T-helper 17 cell (primary cell): Measurements from ENCODE around the gene WDR83. TPM values are rescaled to one million over a fixed set of nuclear protein-coding genes. Genes with fewer than 3 reads are reported as not detected.

ENCODE experiments used
- ATAC-seq: fragments of 150-1000 bp; cut with Tn5 transposase; 2 replicates; pipeline ENCODE4 v1.10.0; 2021; ENCODE audit warnings: mild to moderate bottlenecking, moderate library complexity
- DNase-seq, 3 donors: peaks; one replicate each; pipeline versions ENCODE4 v3.0.0 to v3.0.0-alpha.2; 2020 to 2021
- H3K9me3 ChIP-seq: one replicate; pipeline ENCODE4 v1.7.0; 2013; ENCODE audit warnings: low read length, mild to moderate bottlenecking; ENCODE audit not compliant: control insufficient read depth, poor library complexity, severe bottlenecking
- H3K27ac Mint-ChIP-seq: one replicate; pipeline ENCODE4 v1.8.0; 2022; ENCODE audit warnings: mild to moderate bottlenecking, moderate library complexity, mixed read lengths
- H3K27me3 Mint-ChIP-seq: one replicate; pipeline ENCODE4 v1.8.0; 2022; ENCODE audit warnings: mixed read lengths
- H3K36me3 Mint-ChIP-seq: one replicate; pipeline ENCODE4 v1.8.0; 2022; ENCODE audit warnings: low read depth, mixed read lengths
- H3K4me1 Mint-ChIP-seq: one replicate; pipeline ENCODE4 v1.8.0; 2022; ENCODE audit warnings: mild to moderate bottlenecking, mixed read lengths
- H3K4me3 Mint-ChIP-seq: one replicate; pipeline ENCODE4 v1.8.0; 2022; ENCODE audit warnings: mild to moderate bottlenecking, moderate library complexity, mixed read lengths
- total RNA-seq, 4 donors: library from RNA in 2 of 4; stranded (reverse) in 2 of 4; gene quantifications; one replicate each; pipeline ENCODE4 v1.2.3 and lab custom pipeline; 2022 to 2026

Gene WDR83
- total RNA-seq, 2 donors from 2014 or later = 10.5 to 11.1 TPM

DNA sequence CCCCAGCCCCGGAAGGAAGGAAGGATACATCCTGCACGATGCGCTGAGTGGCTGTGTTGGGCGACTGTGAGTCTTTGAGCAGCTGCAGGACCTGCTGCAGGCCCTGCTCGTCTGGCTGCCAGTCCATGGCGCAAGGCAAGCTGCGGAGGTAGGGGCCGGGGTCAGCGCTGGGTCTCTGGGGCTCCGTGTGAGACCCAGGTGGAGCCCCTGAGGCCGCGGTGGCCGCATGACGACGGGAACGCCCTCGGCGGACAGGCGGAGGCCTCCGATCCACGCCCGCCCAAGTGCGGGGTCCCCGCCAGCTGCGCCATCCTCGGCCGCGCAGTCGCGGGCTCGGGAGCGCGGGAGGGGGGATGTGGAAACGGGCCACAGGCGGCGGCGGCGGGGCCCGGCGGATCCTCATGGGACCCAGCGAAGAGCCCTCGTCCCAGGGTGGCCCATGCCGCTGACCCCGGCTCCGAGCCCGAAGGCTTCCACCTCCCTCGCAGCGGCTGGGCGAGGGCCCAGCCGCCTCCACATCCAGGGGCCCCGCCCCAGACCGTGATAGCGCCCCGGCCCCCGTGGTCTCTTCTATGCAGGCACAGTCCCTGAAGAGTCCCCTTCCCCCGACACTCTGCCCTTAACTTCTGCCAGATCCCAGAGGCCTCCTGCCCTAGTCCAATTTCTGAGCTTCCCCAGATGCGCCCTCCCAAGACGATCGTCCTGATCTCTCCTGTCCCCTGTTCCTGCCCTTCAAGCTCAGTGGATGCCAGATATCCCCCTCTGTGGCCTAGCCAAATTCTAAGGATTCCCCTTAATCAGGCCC lies 54.4 kb downstream of the WDR83 start:
- peaks cover 2% of the 10 kb centered on the region for H3K36me3 Mint-ChIP-seq
- peak overlapping the region; percentile 96 for H3K4me3 Mint-ChIP-seq
- peaks cover 28% of the 10 kb centered on the region for H3K4me1 Mint-ChIP-seq
- DNase-seq (no peak), ATAC-seq (no peak)
- peak overlapping the region; percentile 95 for H3K27ac Mint-ChIP-seq
- no peaks in the 10 kb centered on the region for H3K27me3 Mint-ChIP-seq
- H3K9me3 ChIP-seq = no peaks in the 10 kb centered on the region

DNA sequence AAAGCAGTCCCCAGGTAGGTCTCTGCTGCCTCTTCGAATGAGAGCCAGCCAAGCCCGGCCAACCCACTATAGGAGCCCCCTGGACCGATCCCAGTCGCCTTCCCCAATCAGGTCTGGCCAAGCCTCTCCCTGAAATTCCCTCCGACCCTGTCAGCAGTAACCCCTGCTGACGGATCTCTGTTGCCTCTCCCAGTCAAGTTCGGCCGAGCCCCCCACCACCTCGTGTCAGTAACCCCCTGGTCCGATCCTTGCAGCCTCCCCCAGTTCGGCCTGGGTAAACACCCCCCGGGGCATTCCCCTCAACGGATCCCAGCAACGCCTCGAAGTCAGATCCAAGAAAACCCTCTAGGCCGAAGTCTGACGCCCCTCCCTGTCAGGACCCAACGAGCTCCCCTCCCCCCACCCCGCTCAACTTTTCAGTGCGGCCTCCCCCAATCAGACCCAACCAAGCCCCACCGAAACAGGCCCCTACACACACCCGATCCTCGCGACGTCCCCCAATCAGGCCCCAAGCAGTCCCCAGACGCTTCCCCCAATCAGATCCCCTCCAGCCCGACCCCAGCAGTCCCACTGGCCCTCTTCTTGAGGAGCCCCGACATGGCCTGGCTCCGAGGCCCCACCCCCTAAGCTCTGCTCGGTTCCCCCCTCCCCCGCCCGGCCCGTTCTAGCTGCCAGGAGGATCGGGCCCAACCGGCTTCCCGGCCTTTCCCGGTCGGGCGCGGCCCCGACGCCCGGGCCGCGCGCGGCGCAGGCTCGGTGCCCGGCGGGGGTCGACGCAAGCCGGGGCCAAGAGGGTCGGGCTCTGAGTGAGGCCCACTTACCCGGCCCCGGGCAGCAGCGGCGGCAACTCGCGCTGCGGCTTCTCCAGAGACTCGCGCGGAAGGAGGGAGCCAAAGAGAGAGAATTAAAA lies 55.3 kb downstream of the WDR83 start:
- no peaks in the 10 kb centered on the region for H3K9me3 ChIP-seq
- Mint-ChIP-seq H3K4me3 (peak overlapping the region; percentile 96), H3K36me3 (no peaks in the 10 kb centered on the region), H3K27me3 (no peaks in the 10 kb centered on the region), H3K4me1 (peaks cover 31% of the 10 kb centered on the region), H3K27ac (peak overlapping the region; percentile 95)
- DNase-seq = peak in 2 of 3 donors; percentile 37 to 43
- ATAC-seq = peak; percentile 52

DNA sequence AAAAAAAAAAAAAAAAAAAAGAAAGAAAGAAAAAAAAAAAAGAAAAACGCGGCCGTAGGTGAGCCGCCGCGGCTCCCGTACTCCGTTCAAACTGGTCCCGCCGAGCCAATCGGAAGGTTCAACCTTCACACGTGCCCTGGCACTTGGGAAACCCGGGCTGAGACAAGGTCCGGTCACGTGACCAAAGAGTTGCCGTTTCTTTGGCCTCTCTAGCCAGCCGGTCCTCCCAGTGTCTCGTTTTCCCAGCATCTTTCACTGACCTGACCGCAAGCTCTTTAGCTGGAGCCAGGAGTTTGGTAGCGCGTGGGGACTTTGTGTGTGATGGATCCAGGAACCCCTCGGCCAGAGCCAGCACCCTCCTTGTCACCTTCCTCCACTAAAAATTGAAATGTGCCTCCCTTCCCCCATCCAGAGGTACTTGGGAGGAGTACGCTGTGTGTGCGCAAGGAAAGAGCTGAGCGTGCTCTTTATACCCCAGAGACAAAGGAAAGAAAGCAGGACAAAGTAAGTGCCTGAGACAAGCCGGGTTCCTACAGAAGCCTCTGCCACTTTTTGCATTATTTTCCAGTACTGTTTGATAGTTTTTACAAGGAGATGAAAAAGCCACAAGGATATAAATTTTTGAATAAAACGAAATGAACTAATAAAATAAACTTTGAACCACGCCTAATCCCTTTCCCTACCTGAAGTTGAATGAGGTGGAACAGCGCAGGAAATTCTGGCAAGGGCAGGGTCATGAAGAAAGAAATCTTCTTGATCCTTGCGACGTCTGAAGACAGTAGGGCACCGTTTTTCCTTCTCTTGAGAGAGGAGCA lies 56.2 kb downstream of the WDR83 start:
- Mint-ChIP-seq H3K36me3 (no peaks in the 10 kb centered on the region), H3K4me3 (peak overlapping the region; percentile 96), H3K27ac (peak overlapping the region; percentile 95), H3K4me1 (peaks cover 31% of the 10 kb centered on the region), H3K27me3 (no peaks in the 10 kb centered on the region)
- peak; percentile 86 to 89 (median 86) for DNase-seq
- ATAC-seq = peak; percentile 93
- no peaks in the 10 kb centered on the region for H3K9me3 ChIP-seq

DNA sequence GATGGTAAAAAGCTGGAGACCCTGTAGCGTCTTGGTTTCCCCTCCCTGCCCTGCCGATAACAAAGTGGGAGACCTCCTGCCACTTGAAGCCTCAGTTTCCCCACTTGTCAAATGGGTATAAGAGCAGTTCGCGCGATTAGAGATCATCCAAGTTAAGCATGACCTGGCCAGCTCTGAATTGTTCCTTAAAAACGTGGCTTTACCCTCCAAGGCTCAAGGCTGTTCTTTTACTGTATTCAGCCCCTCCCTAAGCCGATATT lies 56.7 kb downstream of the WDR83 start:
- Mint-ChIP-seq H3K4me3 (peak overlapping the region; percentile 96), H3K27ac (peak overlapping the region; percentile 95), H3K27me3 (no peaks in the 10 kb centered on the region), H3K4me1 (peaks cover 31% of the 10 kb centered on the region), H3K36me3 (no peaks in the 10 kb centered on the region)
- ATAC-seq (no peak), DNase-seq (no peak)
- H3K9me3 ChIP-seq = no peaks in the 10 kb centered on the region

DNA sequence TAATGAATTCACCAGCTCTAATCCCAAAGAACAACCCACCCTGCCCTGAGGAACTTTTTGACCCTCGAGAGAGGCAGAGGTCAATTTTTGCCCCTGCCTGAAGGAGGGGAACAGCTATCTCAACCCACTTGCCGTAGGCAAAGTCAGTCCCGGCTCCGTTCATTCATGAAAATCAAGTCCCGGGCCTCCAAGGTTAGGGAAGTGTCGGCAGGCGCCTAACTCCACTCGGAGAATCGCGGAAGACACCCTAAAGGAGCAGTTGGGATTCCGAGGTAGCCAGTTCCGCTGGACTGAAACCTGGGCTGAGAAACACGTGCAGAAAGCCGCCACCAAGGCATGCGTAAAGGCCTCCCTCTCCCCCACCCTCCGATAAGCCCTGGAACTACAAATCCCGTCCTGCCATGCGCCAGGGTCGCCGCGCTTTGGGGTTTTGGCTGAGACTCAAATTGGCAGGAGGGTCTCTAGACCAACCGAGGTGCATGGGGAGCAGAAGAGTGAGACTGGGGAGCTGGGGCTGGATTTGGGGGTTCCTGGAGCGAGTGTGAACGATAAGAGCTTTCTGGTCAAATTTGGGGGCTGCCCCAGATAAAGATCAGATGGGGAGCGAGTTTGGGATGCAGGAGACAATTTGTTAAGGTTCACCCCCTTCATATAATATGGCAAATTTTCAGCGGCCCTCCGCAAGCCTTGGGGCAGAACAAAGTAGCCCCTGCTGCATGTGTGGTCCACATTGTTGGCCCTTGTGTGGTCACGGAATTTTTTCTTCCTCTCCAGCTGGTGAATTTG lies 57.2 kb downstream of the WDR83 start, which contains the start of gene TNPO2:
TSS of gene TNPO2 (minus strand) at position 292 of the 786 bp plus-strand sequence. CDS start 2,955 bp downstream, outside the sequence.
- no peaks in the 10 kb centered on the region for H3K9me3 ChIP-seq
- H3K4me3 Mint-ChIP-seq = peak within 1 kb of the TSS; percentile 96
- peak; percentile 30 to 38 (median 32) for DNase-seq
- no peaks in the 10 kb centered on the region for H3K27me3 Mint-ChIP-seq
- H3K27ac Mint-ChIP-seq = peak within 1 kb of the TSS; percentile 95
- H3K4me1 Mint-ChIP-seq = peaks cover 31% of the 10 kb centered on the region
- peak; percentile 42 for ATAC-seq
- H3K36me3 Mint-ChIP-seq = no peaks in the 10 kb centered on the region

Other genes with a start within 250 kb of the WDR83 start
- gene ZNF443, start 225.8 kb upstream of the WDR83 start, total RNA-seq = 1 to 10 TPM; 2.3 to 2.6 TPM
- 1 to 10 TPM; 1.5 to 1.6 TPM for gene ZNF709, start 182.0 kb upstream of the WDR83 start, total RNA-seq
- 10 to 100 TPM; 12.0 to 14.5 TPM for gene ZNF564, start 115.3 kb upstream of the WDR83 start, total RNA-seq
- gene ZNF490, start 56.0 kb upstream of the WDR83 start, total RNA-seq = 1 to 10 TPM; 6.8 to 7.0 TPM
- 10 to 100 TPM; 46.2 to 47.0 TPM for gene ZNF791, start 55.9 kb upstream of the WDR83 start, total RNA-seq
- 100 to 1,000 TPM; 157 to 181 TPM for gene MAN2B1, start 65 bp upstream of the WDR83 start, total RNA-seq
- 100 to 1,000 TPM; 126 to 147 TPM for gene DHPS, start 15.1 kb downstream of the WDR83 start, total RNA-seq
- not detected for gene GNG14, start 21.2 kb downstream of the WDR83 start, total RNA-seq
- 1 to 10 TPM; 2.9 to 3.5 TPM for gene FBXW9, start 29.8 kb downstream of the WDR83 start, total RNA-seq
- gene TNPO2, start 57.1 kb downstream of the WDR83 start, total RNA-seq = 10 to 100 TPM; 48.6 to 60.0 TPM
- 100 to 1,000 TPM; 176 to 185 TPM for gene TRIR, start 67.9 kb downstream of the WDR83 start, total RNA-seq
- gene GET3, start 70.7 kb downstream of the WDR83 start, total RNA-seq = 10 to 100 TPM; 29.8 to 32.6 TPM
- gene BEST2, start 85.0 kb downstream of the WDR83 start, total RNA-seq = not detected
- 10 to 100 TPM; 14.9 to 19.3 TPM for gene HOOK2, start 108.7 kb downstream of the WDR83 start, total RNA-seq
- gene JUNB, start 124.7 kb downstream of the WDR83 start, total RNA-seq = 1,000 to 10,000 TPM; 1,500 to 1,584 TPM
- 10 to 100 TPM; 92.6 to 97.0 TPM for gene PRDX2, start 135.0 kb downstream of the WDR83 start, total RNA-seq
- gene THSD8, start 135.3 kb downstream of the WDR83 start, total RNA-seq = 1 to 10 TPM in 1 of 2 donors, under 1 TPM in 1; 0.85 to 3.0 TPM
- 1 to 10 TPM; 3.1 to 5.7 TPM for gene RNASEH2A, start 139.8 kb downstream of the WDR83 start, total RNA-seq
- not detected for gene RTBDN, start 167.8 kb downstream of the WDR83 start, total RNA-seq
- 1 to 10 TPM; 1.5 to 4.1 TPM for gene MAST1, start 171.7 kb downstream of the WDR83 start, total RNA-seq
- 10 to 100 TPM; 17.8 to 19.8 TPM for gene DNASE2, start 214.6 kb downstream of the WDR83 start, total RNA-seq
- not detected for gene KLF1, start 220.4 kb downstream of the WDR83 start, total RNA-seq
- gene GCDH, start 224.4 kb downstream of the WDR83 start, total RNA-seq = 10 to 100 TPM; 34.0 to 36.2 TPM